SH-SY5Y (cell line): ENCODE measurements around the gene AGBL3.

Experiments used
- GATA2 ChIP-seq: IDR thresholded peaks from 2 replicates; pipeline ENCODE4 v1.6.1; 2011; ENCODE audit warnings: mild to moderate bottlenecking, low read depth, low read length
- GATA3 ChIP-seq: IDR thresholded peaks from 2 replicates; pipeline ENCODE4 v1.6.1; 2011; ENCODE audit warnings: low read depth, mild to moderate bottlenecking, low read length, moderate library complexity

GRCh38 chr7:135158141-135158655 is 171.9 kb downstream of the AGBL3 start:
- TF ChIP-seq GATA3: no peak
- TF ChIP-seq GATA2: no peak
